Calu3 (cell line): ENCODE measurements around the gene PANX2. TPM values are rescaled to one million over a fixed set of nuclear protein-coding genes. Genes with fewer than 3 reads are reported as not detected.

Experiments used
- BruUV-seq: library from RNA; stranded (reverse); fragments of 400-500 nt; replicated peaks from 2 replicates; lab custom pipeline; 2021; lab: Mats Ljungman, UMichigan
- CTCF ChIA-PET: fragments of 300-600 bp; sonication (Branson Sonifier 250); formaldehyde crosslinking; loops from one replicate; lab custom pipeline; 2022; ENCODE audit warnings: antibody characterized with exemption; lab: Charles Lee
- DNase-seq: peaks from one replicate; pipeline ENCODE4 v3.0.0; 2022
- H3K27ac Mint-ChIP-seq: one replicate; pipeline ENCODE4 v1.8.0; 2022; ENCODE audit warnings: mixed read lengths; ENCODE audit not compliant: unreplicated experiment
- H3K27me3 Mint-ChIP-seq: one replicate; pipeline ENCODE4 v1.8.0; 2022; ENCODE audit warnings: mixed read lengths; ENCODE audit not compliant: unreplicated experiment
- H3K36me3 Mint-ChIP-seq: one replicate; pipeline ENCODE4 v1.8.0; 2022; ENCODE audit warnings: mild to moderate bottlenecking, moderate library complexity, mixed read lengths; ENCODE audit not compliant: insufficient read depth, unreplicated experiment
- H3K4me1 Mint-ChIP-seq: one replicate; pipeline ENCODE4 v1.8.0; 2022; ENCODE audit warnings: mild to moderate bottlenecking, low read depth, mixed read lengths; ENCODE audit not compliant: unreplicated experiment
- H3K4me3 Mint-ChIP-seq: one replicate; pipeline ENCODE4 v1.8.0; 2022; ENCODE audit warnings: mild to moderate bottlenecking, low read depth, moderate library complexity, mixed read lengths; ENCODE audit not compliant: unreplicated experiment
- H3K9me3 Mint-ChIP-seq: one replicate; pipeline ENCODE4 v1.8.0; 2022; ENCODE audit warnings: low read depth, mixed read lengths; ENCODE audit not compliant: unreplicated experiment
- CTCF ChIP-seq: fragments of 200-600 bp; IDR thresholded peaks from one replicate; pipeline ENCODE4 v1.8.0; 2022; ENCODE audit warnings: antibody characterized with exemption; ENCODE audit not compliant: unreplicated experiment
- intact Hi-C: fragments of 100-400 bp; cut with micrococcal nuclease; formaldehyde crosslinking; loops from one replicate; pipeline ENCODE4 v1.10.0; 2022; ENCODE audit not compliant: unreplicated experiment
- total RNA-seq: library from RNA; stranded (reverse); gene quantifications from 2 replicates; pipeline ENCODE4 v1.2.3, GENCODE V29; 2022

Gene PANX2
- total RNA-seq, 1 experiment from 2014 or later = 2.0 TPM

- DNase-seq = no peak
- intact Hi-C loops = loop anchor here (10.0 kb wide), 1 partner anchor 206 kb away; no protein-coding TSS in a partner anchor
Measured at GRCh38 chr22:50140615-50141014, 29.9 kb upstream of the PANX2 start.

GRCh38 chr22:50141462-50141861, 29.1 kb upstream of the PANX2 start:
- BruUV-seq = no TSS peak
- DNase-seq = no peak
- Mint-ChIP-seq H3K4me1 (peaks cover 9% of the 10 kb centered on the region), H3K4me3 (no peak overlapping the region), H3K27me3 (peaks cover 63% of the 10 kb centered on the region), H3K36me3 (no peaks in the 10 kb centered on the region), H3K27ac (no peak overlapping the region), H3K9me3 (no peaks in the 10 kb centered on the region)
- CTCF ChIA-PET = no interaction called here
- TF ChIP-seq CTCF = no peak
- intact Hi-C loops = loop anchor here (10.0 kb wide), 1 partner anchor 207 kb away; no protein-coding TSS in a partner anchor

More at GRCh38 chr22:50140615-50141014, 29.9 kb upstream of the PANX2 start:
- no peaks in the 10 kb centered on the region for H3K9me3 Mint-ChIP-seq
- CTCF ChIA-PET = no interaction called here
- peaks cover 8% of the 10 kb centered on the region for H3K4me1 Mint-ChIP-seq
- peaks cover 62% of the 10 kb centered on the region for H3K27me3 Mint-ChIP-seq
- BruUV-seq = no TSS peak
- no peak overlapping the region for H3K4me3 Mint-ChIP-seq
- no peak for TF ChIP-seq CTCF
- no peaks in the 10 kb centered on the region for H3K36me3 Mint-ChIP-seq
- H3K27ac Mint-ChIP-seq = no peak overlapping the region

GRCh38 chr22:50141891-50142363, 28.6 kb upstream of the PANX2 start:
- Mint-ChIP-seq H3K36me3 (no peaks in the 10 kb centered on the region), H3K9me3 (no peaks in the 10 kb centered on the region), H3K27ac (no peak overlapping the region), H3K27me3 (peaks cover 59% of the 10 kb centered on the region), H3K4me1 (peaks cover 14% of the 10 kb centered on the region), H3K4me3 (no peak overlapping the region)
- no peak for DNase-seq
- CTCF ChIA-PET = interaction anchor here (0.9 kb wide), 1 partner anchor 16 kb away, joined by 4 read pairs; no protein-coding TSS in a partner anchor
- intact Hi-C loops = loop anchor here (10.0 kb wide), 1 partner anchor 207 kb away; no protein-coding TSS in a partner anchor
- TF ChIP-seq CTCF = no peak
- BruUV-seq = no TSS peak

GRCh38 chr22:50143096-50143495, 27.4 kb upstream of the PANX2 start:
- TF ChIP-seq CTCF = no peak
- BruUV-seq = no TSS peak
- CTCF ChIA-PET = interaction anchor here (0.6 to 0.9 kb wide), 2 partner anchors 15 to 113 kb away, joined by 3 to 4 read pairs; no protein-coding TSS in a partner anchor
- Mint-ChIP-seq H3K27ac (no peak overlapping the region), H3K4me1 (peaks cover 17% of the 10 kb centered on the region), H3K36me3 (no peaks in the 10 kb centered on the region), H3K9me3 (no peaks in the 10 kb centered on the region), H3K4me3 (no peak overlapping the region), H3K27me3 (peaks cover 50% of the 10 kb centered on the region)
- no peak for DNase-seq
- intact Hi-C loops = loop anchor here (10.0 kb wide), 1 partner anchor 208 kb away; no protein-coding TSS in a partner anchor
